ENCODE measurements around the gene PM20D2. TPM values are rescaled to one million over a fixed set of nuclear protein-coding genes. Genes with fewer than 3 reads are reported as not detected.

PM20D2 gene
- total and polyA plus RNA-seq, 2 of the 8 experiments (the other 6 are each of a cell fraction or from before 2014, with no cell fraction given) = 2.7 to 7.6 TPM

GRCh38 chr6:89186762-89187161, 40.9 kb downstream of the PM20D2 start (continued):
- TF ChIP-seq CHD7 (IDR thresholded peaks at IDR 0.05; ENCODE audit: insufficient replicate concordance, low read length) (no peak), SRF (IDR thresholded peaks at IDR 0.05; ENCODE audit: low read depth, low read length) (no peak), RXRA (IDR thresholded peaks at IDR 0.05; ENCODE audit: insufficient read depth, low read depth, low read length) (no peak), CHD2 (IDR thresholded peaks at IDR 0.05; ENCODE audit: low read length) (no peak), TEAD4 (IDR thresholded peaks at IDR 0.05; ENCODE audit: low read depth, low read length) (no peak), CTCF (IDR thresholded peaks at IDR 0.05; ENCODE audit: control extremely low read depth in 1 of 3, insufficient read depth in 1 of 3, low read depth in 1 of 3, low read length in 3 of 3) (no peak), RNF2 (IDR thresholded peaks at IDR 0.05; ENCODE audit: borderline replicate concordance, low read depth, low read length, missing control alignments, poor library complexity, severe bottlenecking) (no peak)

Measured in H1 (cell line).